ENCODE results near the gene RAB11FIP4.

DNA sequence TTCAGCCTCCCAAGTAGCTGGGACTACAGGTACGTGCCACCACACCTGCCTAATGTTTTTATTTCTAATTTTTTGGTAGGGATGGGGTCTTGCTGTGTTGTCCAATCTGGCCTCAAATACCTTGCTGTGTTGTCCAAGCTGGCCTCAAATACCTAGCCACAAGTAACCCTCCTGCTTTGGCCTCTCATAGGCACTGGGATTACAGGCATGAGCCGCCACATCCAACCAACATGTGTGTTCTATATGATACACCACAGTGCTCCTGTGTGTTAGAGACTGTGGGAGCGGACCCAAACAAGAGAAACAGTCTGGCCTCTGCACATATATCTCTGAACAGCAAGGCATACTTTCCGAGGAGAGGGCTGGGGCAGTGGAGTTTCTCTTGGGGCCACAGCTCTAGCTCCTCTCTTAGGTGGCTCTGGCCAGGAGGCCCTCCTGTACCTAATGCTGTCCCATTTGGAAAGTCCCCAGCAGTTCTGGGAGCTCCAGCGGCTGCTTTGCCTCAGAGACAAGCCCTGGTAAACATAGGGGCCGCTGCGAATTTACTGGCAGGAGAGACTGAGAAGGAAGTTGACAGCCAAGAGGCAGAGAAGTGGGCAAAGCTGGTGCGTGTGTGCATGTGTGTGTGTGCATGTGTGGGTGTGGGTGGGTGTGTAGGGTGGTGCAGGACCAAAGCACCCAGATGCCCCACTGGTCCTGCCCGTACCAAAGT lies 95.0 kb downstream of the RAB11FIP4 start:
- TF ChIP-seq YY1 (tag by site-specific recombination; IDR thresholded peaks at IDR 0.05), result no peak
- TF ChIP-seq, protein P1, sequence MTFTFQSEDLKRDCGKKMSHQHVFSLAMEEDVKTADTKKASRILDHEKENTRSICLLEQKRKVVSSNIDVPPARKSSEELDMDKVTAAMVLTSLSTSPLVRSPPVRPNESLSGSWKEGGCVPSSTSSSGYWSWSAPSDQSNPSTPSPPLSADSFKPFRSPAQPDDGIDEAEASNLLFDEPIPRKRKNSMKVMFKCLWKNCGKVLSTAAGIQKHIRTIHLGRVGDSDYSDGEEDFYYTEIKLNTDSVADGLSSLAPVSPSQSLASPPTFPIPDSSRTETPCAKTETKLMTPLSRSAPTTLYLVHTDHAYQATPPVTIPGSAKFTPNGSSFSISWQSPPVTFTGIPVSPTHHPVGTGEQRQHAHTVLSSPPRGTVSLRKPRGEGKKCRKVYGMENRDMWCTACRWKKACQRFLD (tag by site-specific recombination; IDR thresholded peaks at IDR 0.05), result no peak
- TF ChIP-seq, protein P2, sequence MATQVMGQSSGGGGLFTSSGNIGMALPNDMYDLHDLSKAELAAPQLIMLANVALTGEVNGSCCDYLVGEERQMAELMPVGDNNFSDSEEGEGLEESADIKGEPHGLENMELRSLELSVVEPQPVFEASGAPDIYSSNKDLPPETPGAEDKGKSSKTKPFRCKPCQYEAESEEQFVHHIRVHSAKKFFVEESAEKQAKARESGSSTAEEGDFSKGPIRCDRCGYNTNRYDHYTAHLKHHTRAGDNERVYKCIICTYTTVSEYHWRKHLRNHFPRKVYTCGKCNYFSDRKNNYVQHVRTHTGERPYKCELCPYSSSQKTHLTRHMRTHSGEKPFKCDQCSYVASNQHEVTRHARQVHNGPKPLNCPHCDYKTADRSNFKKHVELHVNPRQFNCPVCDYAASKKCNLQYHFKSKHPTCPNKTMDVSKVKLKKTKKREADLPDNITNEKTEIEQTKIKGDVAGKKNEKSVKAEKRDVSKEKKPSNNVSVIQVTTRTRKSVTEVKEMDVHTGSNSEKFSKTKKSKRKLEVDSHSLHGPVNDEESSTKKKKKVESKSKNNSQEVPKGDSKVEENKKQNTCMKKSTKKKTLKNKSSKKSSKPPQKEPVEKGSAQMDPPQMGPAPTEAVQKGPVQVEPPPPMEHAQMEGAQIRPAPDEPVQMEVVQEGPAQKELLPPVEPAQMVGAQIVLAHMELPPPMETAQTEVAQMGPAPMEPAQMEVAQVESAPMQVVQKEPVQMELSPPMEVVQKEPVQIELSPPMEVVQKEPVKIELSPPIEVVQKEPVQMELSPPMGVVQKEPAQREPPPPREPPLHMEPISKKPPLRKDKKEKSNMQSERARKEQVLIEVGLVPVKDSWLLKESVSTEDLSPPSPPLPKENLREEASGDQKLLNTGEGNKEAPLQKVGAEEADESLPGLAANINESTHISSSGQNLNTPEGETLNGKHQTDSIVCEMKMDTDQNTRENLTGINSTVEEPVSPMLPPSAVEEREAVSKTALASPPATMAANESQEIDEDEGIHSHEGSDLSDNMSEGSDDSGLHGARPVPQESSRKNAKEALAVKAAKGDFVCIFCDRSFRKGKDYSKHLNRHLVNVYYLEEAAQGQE (tag by site-specific recombination; IDR thresholded peaks at IDR 0.05), result no peak
- TF ChIP-seq, protein P3, sequence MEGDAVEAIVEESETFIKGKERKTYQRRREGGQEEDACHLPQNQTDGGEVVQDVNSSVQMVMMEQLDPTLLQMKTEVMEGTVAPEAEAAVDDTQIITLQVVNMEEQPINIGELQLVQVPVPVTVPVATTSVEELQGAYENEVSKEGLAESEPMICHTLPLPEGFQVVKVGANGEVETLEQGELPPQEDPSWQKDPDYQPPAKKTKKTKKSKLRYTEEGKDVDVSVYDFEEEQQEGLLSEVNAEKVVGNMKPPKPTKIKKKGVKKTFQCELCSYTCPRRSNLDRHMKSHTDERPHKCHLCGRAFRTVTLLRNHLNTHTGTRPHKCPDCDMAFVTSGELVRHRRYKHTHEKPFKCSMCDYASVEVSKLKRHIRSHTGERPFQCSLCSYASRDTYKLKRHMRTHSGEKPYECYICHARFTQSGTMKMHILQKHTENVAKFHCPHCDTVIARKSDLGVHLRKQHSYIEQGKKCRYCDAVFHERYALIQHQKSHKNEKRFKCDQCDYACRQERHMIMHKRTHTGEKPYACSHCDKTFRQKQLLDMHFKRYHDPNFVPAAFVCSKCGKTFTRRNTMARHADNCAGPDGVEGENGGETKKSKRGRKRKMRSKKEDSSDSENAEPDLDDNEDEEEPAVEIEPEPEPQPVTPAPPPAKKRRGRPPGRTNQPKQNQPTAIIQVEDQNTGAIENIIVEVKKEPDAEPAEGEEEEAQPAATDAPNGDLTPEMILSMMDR (tag by site-specific recombination; IDR thresholded peaks at IDR 0.05), result no peak
- no peak for TF ChIP-seq ZNF221 (tag by site-specific recombination; IDR thresholded peaks at IDR 0.05; ENCODE audit: borderline replicate concordance)
- TF ChIP-seq WT1 (tag by site-specific recombination; IDR thresholded peaks at IDR 0.05), result no peak
- TF ChIP-seq, protein P4, sequence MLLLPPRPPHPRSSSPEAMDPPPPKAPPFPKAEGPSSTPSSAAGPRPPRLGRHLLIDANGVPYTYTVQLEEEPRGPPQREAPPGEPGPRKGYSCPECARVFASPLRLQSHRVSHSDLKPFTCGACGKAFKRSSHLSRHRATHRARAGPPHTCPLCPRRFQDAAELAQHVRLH (tag by site-specific recombination; IDR thresholded peaks at IDR 0.05), result no peak
- TF ChIP-seq, protein P5, sequence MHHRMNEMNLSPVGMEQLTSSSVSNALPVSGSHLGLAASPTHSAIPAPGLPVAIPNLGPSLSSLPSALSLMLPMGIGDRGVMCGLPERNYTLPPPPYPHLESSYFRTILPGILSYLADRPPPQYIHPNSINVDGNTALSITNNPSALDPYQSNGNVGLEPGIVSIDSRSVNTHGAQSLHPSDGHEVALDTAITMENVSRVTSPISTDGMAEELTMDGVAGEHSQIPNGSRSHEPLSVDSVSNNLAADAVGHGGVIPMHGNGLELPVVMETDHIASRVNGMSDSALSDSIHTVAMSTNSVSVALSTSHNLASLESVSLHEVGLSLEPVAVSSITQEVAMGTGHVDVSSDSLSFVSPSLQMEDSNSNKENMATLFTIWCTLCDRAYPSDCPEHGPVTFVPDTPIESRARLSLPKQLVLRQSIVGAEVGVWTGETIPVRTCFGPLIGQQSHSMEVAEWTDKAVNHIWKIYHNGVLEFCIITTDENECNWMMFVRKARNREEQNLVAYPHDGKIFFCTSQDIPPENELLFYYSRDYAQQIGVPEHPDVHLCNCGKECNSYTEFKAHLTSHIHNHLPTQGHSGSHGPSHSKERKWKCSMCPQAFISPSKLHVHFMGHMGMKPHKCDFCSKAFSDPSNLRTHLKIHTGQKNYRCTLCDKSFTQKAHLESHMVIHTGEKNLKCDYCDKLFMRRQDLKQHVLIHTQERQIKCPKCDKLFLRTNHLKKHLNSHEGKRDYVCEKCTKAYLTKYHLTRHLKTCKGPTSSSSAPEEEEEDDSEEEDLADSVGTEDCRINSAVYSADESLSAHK (tag by site-specific recombination; IDR thresholded peaks at IDR 0.05), result no peak
- no peak for TF ChIP-seq ZNF660 (tag by site-specific recombination; IDR thresholded peaks at IDR 0.05)
- no peak for TF ChIP-seq ZNF549 (tag by site-specific recombination; IDR thresholded peaks at IDR 0.05)

Data from HEK293 (cell line).